NT2/D1 (cell line): ENCODE results near the gene RETREG1.

ENCODE experiments used
- SUZ12 ChIP-seq: IDR thresholded peaks from 2 replicates; pipeline ENCODE4 v1.6.1; 2011; ENCODE audit not compliant: insufficient read length, insufficient read depth; ENCODE audit errors: extremely low read depth
- YY1 ChIP-seq: IDR thresholded peaks from 2 replicates; pipeline ENCODE4 v1.6.1; 2011; ENCODE audit not compliant: insufficient read length, insufficient read depth
- ZNF274 ChIP-seq: IDR thresholded peaks from 2 replicates; pipeline ENCODE4 v1.6.1; 2011; ENCODE audit warnings: mild to moderate bottlenecking, low read depth, low read length

GRCh38 chr5:16464664-16465543 lies 151.9 kb downstream of the RETREG1 start:
- no peak for TF ChIP-seq YY1
- TF ChIP-seq SUZ12: no peak
- no peak for TF ChIP-seq ZNF274
